ENCODE data around the gene ABHD18.

Gene ABHD18

DNA sequence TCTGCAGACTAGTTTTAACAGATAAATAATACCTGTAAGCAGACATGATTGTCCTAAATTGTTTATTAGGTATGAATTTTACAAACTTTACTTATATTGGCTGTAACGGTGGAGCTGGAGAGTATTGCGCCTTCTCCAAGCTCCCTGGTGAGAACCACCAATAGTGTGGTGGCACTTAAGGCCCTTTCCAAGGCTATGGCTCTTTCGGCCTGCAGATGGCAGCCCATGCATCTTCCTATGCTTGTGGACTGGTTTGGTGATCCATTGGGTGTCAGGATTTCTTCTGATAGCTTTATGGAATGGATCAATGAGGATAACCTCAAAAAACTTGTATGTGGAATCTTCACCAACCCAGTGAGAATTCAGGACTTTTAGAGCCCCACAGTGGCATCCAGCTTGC lies 103.7 kb downstream of the ABHD18 start:
- DNase-seq (ENCODE audit: low spot score) = peak; percentile 14

DNA sequence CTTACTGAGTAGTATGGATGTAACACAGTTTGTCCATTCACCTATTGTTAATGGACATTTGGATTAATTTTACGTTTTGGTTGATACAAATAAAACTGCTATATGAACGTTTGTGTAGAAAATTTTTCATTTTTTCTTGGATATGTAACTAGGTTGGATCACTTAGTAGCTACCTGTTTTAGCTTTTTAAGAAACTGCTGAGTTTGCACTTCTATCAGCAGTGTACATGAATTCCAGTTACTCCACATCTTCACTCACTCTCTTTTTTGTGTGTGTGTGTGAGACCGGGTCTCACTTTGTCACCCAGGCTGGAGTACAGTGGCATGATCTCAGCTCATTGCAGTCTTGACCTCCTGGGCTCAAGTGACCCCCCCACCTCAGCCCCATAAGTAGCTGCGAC lies 111.3 kb downstream of the ABHD18 start:
- no peak for DNase-seq (ENCODE audit: low spot score)
